GM12864 (cell line): ENCODE data around the gene SRPK3.
"Not testable (repeated sequence)": the region's sequence is repeated elsewhere in the genome, so short reads cannot be mapped to it uniquely, and the experiment has no call there.

Source experiments
- DNase-seq: peaks from one replicate; pipeline ENCODE4 v3.0.0-alpha.2; 2011; ENCODE audit warnings: low read depth
- H3K4me3 ChIP-seq: 2 replicates; pipeline ENCODE4 v1.5.1; 2011; ENCODE audit warnings: mild to moderate bottlenecking, low read depth, low read length, control low read depth
- TF ChIP-seq, protein P1 (sequence below): IDR thresholded peaks from 2 replicates; pipeline ENCODE4 v1.5.1; 2011; ENCODE audit warnings: low read depth, mild to moderate bottlenecking, moderate library complexity, low read length, control low read depth, inconsistent platforms; ENCODE audit errors: missing control alignments

SRPK3 gene

DNA sequence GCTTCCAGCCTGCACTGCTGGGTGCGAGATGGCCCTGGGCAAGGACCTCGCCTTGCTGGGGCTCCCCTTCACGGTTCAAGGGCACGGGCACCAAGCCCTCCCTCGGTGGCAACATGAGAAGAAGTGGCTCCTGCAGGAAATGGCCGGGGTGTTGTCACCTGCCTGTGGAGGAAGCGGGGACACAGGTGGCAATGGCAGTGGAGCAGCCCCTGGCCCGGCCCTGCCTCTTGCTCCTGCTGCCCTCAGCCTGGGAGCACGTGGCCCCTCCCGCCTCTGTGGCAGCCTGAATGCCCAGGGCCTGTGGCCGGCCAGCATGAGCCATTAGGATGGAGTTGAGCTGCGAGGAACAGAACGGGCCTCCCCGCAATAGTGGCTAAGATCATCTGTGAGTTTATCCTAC is 39.4 kb upstream of the SRPK3 start:
- TF ChIP-seq, protein P1, sequence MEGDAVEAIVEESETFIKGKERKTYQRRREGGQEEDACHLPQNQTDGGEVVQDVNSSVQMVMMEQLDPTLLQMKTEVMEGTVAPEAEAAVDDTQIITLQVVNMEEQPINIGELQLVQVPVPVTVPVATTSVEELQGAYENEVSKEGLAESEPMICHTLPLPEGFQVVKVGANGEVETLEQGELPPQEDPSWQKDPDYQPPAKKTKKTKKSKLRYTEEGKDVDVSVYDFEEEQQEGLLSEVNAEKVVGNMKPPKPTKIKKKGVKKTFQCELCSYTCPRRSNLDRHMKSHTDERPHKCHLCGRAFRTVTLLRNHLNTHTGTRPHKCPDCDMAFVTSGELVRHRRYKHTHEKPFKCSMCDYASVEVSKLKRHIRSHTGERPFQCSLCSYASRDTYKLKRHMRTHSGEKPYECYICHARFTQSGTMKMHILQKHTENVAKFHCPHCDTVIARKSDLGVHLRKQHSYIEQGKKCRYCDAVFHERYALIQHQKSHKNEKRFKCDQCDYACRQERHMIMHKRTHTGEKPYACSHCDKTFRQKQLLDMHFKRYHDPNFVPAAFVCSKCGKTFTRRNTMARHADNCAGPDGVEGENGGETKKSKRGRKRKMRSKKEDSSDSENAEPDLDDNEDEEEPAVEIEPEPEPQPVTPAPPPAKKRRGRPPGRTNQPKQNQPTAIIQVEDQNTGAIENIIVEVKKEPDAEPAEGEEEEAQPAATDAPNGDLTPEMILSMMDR, result no peak
- H3K4me3 ChIP-seq, result no peak overlapping the region
- no peak for DNase-seq

DNA sequence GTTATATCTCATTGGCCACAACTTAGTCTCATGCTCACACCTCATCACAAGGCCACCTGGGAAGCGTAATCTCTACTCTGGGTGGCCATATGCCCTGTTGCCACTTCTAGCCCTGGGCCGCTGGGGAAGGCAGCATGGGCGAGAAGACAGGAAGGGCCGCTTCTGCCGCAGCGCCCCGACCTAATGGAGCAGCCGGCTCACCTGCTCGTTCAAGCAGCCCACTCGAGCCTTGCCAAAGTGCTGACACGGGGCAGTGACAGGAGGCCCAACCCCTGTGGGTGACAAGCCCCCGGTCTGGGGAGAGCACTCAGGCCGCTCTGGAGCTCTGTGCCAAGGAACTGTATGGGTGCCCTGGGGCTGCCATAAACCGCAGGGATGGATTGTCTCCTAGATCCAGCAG is 38.7 kb upstream of the SRPK3 start:
- H3K4me3 ChIP-seq, DNase-seq: not testable (repeated sequence)

DNA sequence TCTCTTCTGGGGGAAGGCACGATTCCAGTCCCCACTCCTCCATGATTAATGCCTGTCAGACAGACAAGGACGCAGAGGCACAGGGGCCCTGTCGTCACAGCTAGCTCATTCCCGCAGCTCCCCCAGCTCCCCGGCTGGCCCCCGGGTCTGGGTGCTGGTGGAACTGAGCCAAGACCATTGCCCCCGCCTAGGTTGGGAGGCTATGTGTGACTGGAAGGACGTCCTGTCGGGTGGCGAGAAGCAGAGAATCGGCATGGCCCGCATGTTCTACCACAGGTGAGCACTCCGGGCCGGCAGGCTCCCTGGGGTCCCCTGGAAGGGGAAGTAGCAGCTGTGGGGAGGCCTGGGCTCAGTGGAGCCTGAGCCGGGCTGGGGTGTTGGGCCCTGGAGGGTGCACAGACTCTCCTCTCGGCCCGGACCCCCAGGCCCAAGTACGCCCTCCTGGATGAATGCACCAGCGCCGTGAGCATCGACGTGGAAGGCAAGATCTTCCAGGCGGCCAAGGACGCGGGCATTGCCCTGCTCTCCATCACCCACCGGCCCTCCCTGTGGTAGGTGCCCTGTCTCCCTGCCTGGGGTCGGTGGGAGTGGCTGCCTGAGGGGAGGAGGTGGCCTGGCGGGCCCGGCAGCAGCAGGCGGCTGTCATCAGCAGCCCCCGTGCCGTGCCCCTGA is 37.9 kb upstream of the SRPK3 start:
- not testable (repeated sequence) for DNase-seq, H3K4me3 ChIP-seq

DNA sequence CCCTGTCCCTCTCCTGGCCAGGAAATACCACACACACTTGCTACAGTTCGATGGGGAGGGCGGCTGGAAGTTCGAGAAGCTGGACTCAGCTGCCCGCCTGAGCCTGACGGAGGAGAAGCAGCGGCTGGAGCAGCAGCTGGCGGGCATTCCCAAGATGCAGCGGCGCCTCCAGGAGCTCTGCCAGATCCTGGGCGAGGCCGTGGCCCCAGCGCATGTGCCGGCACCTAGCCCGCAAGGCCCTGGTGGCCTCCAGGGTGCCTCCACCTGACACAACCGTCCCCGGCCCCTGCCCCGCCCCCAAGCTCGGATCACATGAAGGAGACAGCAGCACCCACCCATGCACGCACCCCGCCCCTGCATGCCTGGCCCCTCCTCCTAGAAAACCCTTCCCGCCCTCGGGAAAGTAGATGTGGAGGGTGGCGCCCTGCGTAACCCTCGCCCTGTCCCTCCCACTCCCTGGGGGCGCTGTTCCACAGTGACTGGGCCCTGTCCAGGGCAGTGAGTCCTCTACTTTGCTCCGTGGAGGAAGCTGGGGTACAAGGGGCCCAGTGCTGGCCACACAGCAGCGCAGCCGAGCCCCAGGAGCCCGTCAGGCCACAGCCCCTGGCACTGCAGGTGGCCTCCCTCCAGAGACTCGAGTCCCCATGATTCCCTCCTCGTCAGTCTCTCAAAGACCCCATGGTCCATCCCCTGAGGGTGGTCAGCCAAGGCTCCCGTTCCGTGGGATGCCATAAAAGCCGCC is 37.2 kb upstream of the SRPK3 start:
- H3K4me3 ChIP-seq, DNase-seq: not testable (repeated sequence)

DNA sequence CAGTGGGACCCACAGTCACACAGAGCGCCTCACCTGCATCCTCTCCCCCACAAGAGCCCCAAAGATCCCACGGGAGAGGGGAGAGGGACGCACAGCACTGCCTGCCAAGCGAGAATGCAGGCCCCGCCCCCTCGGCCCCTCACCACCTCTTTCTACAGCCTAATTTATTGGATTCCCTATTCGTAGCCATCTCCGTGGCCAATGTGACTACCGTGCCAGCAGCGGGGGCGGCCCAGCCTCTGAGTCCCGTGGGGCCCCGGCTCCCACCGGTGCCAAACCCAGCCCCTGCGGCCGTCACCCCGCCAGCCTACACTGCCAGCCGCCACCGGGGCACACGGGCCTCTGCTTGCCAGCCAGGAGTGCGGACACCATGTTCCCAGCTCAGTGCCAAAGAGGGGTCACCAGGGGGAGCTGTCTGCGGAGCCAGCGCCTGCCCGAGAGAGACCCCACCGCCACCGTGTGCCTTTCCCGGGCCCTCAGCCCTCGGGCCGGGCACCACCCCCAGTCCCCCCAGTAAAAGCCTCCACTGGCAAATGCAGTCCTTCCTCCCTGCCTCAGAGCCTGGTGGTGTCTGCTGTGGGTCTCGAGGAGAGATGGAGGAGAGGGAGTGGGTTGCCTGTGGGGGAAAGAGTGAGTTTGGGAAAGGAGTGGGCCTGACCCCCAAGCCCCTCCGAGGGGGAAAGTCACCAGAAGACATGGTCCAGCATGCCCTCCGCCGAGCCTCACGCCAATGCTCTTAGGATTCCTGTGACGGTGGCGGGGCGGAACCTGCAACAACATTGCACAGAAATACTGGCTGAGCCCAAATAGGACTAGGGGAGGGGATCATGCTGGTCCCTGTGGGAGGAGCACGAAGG is 36.4 kb upstream of the SRPK3 start:
- TF ChIP-seq, protein P1, result peak; percentile 25
- no peak overlapping the region for H3K4me3 ChIP-seq
- no peak for DNase-seq

DNA sequence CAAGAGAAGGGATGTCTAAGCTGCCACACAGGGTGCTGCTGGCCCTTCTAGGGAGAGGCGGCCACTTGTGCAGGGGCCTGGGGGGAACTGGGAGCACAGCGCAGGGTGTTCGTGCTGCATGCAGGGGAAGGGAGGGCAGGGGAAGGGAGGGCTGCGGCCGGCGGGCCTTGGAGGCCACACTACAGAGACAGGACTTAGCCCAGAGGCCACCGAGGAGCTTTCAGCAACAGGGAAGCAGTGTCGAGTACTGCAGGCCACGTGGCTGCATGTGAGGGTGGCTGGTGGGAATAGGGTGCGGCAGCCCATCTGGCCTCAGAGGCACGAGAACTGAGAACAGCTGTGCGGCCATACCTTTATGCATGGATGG is 35.8 kb upstream of the SRPK3 start:
- H3K4me3 ChIP-seq, DNase-seq: not testable (repeated sequence)

DNA sequence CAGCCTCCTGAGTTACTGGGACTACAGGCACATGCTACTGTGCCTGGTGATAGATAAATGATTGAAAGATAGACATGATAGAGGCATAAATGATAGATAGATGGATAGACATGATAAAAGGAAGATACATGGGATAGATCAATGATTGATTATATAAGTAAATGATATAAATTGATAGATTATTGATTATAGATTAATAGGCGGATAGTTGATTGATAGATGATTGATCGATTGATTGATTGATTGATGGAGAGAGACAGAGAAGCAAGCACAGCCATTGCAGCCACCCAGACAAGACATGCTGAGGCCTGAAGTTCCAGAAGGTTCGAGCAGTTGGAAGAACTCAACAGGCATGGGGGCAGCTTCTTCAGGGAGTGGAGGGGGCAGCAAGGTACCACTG is 34.5 kb upstream of the SRPK3 start:
- no peak for DNase-seq
- no peak overlapping the region for H3K4me3 ChIP-seq
- TF ChIP-seq, protein P1, result no peak

DNA sequence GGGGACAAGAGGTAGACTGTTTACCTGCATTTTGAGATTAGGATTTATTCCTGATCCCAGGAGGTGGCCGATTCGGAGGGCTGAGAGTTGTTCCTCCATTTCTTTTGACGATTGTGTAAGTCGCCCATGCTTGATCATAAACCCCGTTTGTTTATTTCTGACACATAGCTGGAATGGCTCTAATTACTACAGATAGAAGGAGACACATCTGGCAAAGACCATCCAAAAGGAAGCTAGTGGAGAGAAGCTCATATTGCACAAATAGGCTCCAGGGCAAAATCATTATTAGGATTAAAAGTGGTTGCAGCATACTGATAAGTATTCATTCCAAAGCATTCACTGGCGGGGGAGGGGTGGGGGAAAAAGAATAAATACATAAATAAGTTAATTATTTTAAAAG is 33.9 kb upstream of the SRPK3 start:
- H3K4me3 ChIP-seq, result not testable (repeated sequence)

DNA sequence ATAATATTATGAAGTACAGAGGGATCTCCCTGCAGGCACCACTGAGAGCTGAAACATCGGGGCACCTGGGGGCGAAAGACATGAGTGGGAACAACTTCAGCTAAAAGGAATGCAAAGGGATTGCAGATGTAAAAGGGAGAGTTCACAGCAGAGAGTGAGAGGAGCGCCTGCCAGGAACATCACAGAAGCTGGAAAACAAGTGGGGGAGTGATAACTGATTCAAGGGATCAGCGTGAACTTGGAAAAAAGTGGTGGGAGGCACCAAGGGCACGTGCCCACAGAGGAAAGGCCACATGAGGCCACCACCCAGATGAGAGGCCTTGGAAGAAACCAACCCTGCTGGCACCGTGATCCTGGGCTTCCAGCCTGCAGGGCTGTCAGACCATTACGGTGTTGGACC is 31.8 kb upstream of the SRPK3 start:
- not testable (repeated sequence) for H3K4me3 ChIP-seq, DNase-seq

More for the DNA sequence above, 33.9 kb upstream of the SRPK3 start:
- DNase-seq, result not testable (repeated sequence)

DNA sequence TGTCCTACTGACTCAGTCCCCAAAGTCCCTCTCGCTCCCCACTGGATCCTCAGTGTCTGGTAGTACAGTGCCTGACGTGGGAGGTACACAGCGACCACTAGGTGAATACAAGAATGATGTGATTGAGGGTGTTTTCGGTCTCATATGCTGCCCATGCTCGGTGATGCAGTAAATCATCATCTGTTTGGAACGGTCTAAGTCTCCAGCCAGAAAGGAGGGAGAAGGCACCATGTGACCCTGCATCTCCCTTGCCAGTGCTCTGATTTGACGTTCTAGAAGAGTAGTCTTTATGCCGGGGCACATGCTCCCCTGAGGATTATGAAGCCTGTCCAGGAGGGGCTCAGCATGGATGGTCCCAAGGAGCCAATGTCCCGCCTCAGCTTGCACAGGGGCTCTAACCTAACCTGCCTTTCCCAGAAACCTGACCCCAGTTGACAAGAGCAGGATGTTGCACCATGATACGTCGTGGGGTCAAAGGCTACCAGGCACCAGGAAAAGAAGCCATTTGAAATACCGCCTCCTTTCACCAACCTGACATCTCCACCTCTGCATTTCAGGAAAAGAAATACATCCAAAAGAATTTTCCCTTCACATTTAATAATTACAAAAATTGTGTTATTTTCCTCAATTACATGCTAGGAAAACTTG is 30.6 kb upstream of the SRPK3 start:
- no peak for DNase-seq
- TF ChIP-seq, protein P1, result no peak
- no peak overlapping the region for H3K4me3 ChIP-seq
